HEK293 (cell line): Measurements from ENCODE around the gene OTOS.

Experiments used
- SP2 ChIP-seq: fragments of 450-650 bp; formaldehyde crosslinking; IDR thresholded peaks from 2 replicates; pipeline ENCODE4 v1.5.1; 2016; ENCODE audit warnings: missing biosample characterization, missing genetic modification characterization
- TF ChIP-seq, protein P1 (sequence below): fragments of 450-650 bp; formaldehyde crosslinking; conservative IDR thresholded peaks from 2 replicates; pipeline ENCODE4 v1.5.1; 2016; ENCODE audit warnings: low read depth, missing biosample characterization, missing genetic modification characterization
- TF ChIP-seq, protein P2 (sequence below): fragments of 450-650 bp; formaldehyde crosslinking; IDR thresholded peaks from 2 replicates; pipeline ENCODE4 v1.5.1; 2017; ENCODE audit warnings: missing biosample characterization, mild to moderate bottlenecking, missing genetic modification characterization, moderate library complexity

DNA sequence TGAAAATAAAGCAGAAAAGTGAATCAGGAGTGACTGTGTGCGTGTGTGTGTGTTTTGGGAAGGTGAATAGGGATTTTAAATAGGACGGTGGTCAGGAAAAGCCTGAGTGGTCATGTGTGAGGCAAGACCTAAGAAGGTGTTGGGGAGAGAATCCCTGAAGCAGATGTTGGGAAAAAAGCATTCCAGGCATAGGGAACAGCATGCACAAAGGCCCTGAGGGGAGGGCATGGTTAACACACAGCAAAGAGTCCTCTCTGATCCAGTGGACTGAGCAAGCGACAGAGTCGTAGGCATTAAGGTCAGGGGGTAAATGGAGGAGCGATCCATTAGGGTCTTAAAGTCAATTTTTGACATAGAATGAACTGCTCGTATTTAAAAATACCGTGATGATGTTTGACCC, 34.0 kb upstream of the OTOS start:
- TF ChIP-seq, protein P1, sequence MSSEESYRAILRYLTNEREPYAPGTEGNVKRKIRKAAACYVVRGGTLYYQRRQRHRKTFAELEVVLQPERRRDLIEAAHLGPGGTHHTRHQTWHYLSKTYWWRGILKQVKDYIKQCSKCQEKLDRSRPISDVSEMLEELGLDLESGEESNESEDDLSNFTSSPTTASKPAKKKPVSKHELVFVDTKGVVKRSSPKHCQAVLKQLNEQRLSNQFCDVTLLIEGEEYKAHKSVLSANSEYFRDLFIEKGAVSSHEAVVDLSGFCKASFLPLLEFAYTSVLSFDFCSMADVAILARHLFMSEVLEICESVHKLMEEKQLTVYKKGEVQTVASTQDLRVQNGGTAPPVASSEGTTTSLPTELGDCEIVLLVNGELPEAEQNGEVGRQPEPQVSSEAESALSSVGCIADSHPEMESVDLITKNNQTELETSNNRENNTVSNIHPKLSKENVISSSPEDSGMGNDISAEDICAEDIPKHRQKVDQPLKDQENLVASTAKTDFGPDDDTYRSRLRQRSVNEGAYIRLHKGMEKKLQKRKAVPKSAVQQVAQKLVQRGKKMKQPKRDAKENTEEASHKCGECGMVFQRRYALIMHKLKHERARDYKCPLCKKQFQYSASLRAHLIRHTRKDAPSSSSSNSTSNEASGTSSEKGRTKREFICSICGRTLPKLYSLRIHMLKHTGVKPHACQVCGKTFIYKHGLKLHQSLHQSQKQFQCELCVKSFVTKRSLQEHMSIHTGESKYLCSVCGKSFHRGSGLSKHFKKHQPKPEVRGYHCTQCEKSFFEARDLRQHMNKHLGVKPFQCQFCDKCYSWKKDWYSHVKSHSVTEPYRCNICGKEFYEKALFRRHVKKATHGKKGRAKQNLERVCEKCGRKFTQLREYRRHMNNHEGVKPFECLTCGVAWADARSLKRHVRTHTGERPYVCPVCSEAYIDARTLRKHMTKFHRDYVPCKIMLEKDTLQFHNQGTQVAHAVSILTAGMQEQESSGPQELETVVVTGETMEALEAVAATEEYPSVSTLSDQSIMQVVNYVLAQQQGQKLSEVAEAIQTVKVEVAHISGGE (tag by site-specific recombination) = no peak
- no peak for TF ChIP-seq SP2 (tag by site-specific recombination)
- TF ChIP-seq, protein P2, sequence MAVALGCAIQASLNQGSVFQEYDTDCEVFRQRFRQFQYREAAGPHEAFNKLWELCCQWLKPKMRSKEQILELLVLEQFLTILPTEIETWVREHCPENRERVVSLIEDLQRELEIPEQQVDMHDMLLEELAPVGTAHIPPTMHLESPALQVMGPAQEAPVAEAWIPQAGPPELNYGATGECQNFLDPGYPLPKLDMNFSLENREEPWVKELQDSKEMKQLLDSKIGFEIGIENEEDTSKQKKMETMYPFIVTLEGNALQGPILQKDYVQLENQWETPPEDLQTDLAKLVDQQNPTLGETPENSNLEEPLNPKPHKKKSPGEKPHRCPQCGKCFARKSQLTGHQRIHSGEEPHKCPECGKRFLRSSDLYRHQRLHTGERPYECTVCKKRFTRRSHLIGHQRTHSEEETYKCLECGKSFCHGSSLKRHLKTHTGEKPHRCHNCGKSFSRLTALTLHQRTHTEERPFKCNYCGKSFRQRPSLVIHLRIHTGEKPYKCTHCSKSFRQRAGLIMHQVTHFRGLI (tag by site-specific recombination) = no peak
